Measurements from ENCODE around the gene PSAP.

DNA sequence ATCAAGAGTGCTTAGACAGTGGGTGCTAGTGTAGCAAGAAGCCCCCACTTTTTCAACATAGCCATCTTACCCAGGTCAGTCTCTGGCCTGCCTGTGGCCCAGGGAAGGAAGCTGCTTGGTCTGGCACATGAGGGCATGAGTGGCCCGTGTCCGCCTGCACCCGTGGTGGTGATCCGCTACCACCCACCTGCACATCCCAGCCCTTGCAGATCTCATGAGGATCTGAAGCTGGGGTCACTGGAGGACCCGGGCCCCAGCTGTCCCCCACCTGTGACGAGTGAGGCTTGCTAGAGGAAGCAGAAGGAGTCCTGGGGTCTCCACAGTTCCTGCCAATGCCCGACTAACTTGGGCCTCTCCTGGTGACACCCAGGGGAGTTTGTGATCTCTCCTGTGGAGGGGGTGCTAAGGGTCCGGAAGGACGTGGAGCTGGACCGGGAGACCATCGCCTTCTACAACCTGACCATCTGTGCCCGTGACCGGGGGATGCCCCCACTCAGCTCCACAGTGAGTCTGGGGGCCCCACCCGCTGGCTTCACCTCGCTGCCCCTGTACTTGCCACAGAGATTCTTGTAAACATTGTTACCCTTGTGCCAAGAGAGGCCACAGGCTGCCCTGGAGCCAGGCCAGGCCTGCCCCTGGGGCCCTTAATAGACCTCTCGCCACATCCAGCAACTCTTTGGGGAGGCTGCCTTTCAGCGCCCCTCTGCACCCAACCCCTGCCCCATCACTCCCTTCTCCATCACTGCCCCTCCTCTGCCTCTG is 67.0 kb downstream of the PSAP start:
- TF ChIP-seq CTCF (conservative IDR thresholded peaks at IDR 0.05) (no peak), EZH2 (IDR thresholded peaks at IDR 0.05; ENCODE audit: low read depth) (no peak)
